ENCODE data around the gene EIPR1. TPM values are rescaled to one million over a fixed set of nuclear protein-coding genes. Genes with fewer than 3 reads are reported as not detected.

The EIPR1 gene
- total RNA-seq, 1 experiment from 2014 or later = 36.9 TPM

GRCh38 chr2:3313781-3314375, 63.7 kb downstream of the EIPR1 start:
- intact Hi-C loops (cut with micrococcal nuclease; ENCODE audit: unreplicated experiment) = no loop called here
- Histone ChIP-seq H3K36me3 (ENCODE audit: control insufficient read depth, insufficient read depth, low read length) (no peaks in the 10 kb centered on the region), H3K4me3 (ENCODE audit: low read depth, low read length) (no peak overlapping the region), H3K4me1 (no peaks in the 10 kb centered on the region), H3K27me3 (replicated peaks; ENCODE audit: control insufficient read depth, insufficient read depth, low read length) (no peaks in the 10 kb centered on the region), H3K9me3 (no peaks in the 10 kb centered on the region)
- ChIA-PET POLR2A (no interaction called here), CTCF (interaction anchor here (1.7 kb wide), 1 partner anchor 10 kb away, joined by 4 read pairs; no protein-coding TSS in a partner anchor)
- BruUV-seq (replicated peaks) = no TSS peak
- Mint-ChIP-seq H3K27ac (ENCODE audit: unreplicated experiment) (no peak overlapping the region), H3K27me3 (ENCODE audit: insufficient read depth, unreplicated experiment) (no peaks in the 10 kb centered on the region), H3K4me3 (ENCODE audit: unreplicated experiment) (no peak overlapping the region), H3K36me3 (ENCODE audit: insufficient read depth, unreplicated experiment) (peaks cover 4% of the 10 kb centered on the region), H3K9me3 (ENCODE audit: unreplicated experiment) (no peaks in the 10 kb centered on the region), H3K4me1 (ENCODE audit: low read depth, unreplicated experiment) (no peaks in the 10 kb centered on the region)
- no peak for DNase-seq
- TF ChIP-seq, protein P1, sequence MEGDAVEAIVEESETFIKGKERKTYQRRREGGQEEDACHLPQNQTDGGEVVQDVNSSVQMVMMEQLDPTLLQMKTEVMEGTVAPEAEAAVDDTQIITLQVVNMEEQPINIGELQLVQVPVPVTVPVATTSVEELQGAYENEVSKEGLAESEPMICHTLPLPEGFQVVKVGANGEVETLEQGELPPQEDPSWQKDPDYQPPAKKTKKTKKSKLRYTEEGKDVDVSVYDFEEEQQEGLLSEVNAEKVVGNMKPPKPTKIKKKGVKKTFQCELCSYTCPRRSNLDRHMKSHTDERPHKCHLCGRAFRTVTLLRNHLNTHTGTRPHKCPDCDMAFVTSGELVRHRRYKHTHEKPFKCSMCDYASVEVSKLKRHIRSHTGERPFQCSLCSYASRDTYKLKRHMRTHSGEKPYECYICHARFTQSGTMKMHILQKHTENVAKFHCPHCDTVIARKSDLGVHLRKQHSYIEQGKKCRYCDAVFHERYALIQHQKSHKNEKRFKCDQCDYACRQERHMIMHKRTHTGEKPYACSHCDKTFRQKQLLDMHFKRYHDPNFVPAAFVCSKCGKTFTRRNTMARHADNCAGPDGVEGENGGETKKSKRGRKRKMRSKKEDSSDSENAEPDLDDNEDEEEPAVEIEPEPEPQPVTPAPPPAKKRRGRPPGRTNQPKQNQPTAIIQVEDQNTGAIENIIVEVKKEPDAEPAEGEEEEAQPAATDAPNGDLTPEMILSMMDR (IDR thresholded peaks at IDR 0.05; ENCODE audit: insufficient read depth in 1 of 2, low read depth in 1 of 2, low read length in 1 of 2, severe bottlenecking in 1 of 2, unreplicated experiment in 1 of 2) = no peak

GRCh38 chr2:3312576-3313345, 64.9 kb downstream of the EIPR1 start:
- no peaks in the 10 kb centered on the region for H3K27me3 ChIP-seq (replicated peaks; ENCODE audit: control insufficient read depth, insufficient read depth, low read length)
- H3K27ac Mint-ChIP-seq (ENCODE audit: unreplicated experiment) = no peak overlapping the region
- TF ChIP-seq, protein P1 (IDR thresholded peaks at IDR 0.05; ENCODE audit: insufficient read depth in 1 of 2, low read depth in 1 of 2, low read length in 1 of 2, severe bottlenecking in 1 of 2, unreplicated experiment in 1 of 2) = no peak
- DNase-seq = no peak
- no peak overlapping the region for H3K4me3 ChIP-seq (ENCODE audit: low read depth, low read length)
- no peaks in the 10 kb centered on the region for H3K4me1 Mint-ChIP-seq (ENCODE audit: low read depth, unreplicated experiment)
- H3K9me3 Mint-ChIP-seq (ENCODE audit: unreplicated experiment) = no peaks in the 10 kb centered on the region
- H3K4me1 ChIP-seq = no peaks in the 10 kb centered on the region
- H3K9me3 ChIP-seq = no peaks in the 10 kb centered on the region
- intact Hi-C loops (cut with micrococcal nuclease; ENCODE audit: unreplicated experiment) = no loop called here
- CTCF ChIA-PET = interaction anchor here (1.7 kb wide), 1 partner anchor 9 kb away, joined by 4 read pairs; no protein-coding TSS in a partner anchor
- H3K27me3 Mint-ChIP-seq (ENCODE audit: insufficient read depth, unreplicated experiment) = no peaks in the 10 kb centered on the region
- H3K4me3 Mint-ChIP-seq (ENCODE audit: unreplicated experiment) = no peak overlapping the region
- no TSS peak for BruUV-seq (replicated peaks)
- POLR2A ChIA-PET = no interaction called here
- H3K36me3 Mint-ChIP-seq (ENCODE audit: insufficient read depth, unreplicated experiment) = no peaks in the 10 kb centered on the region
- H3K36me3 ChIP-seq (ENCODE audit: control insufficient read depth, insufficient read depth, low read length) = no peaks in the 10 kb centered on the region

- intact Hi-C loops (cut with micrococcal nuclease; ENCODE audit: unreplicated experiment) = no loop called here
- Histone ChIP-seq H3K4me1 (no peaks in the 10 kb centered on the region), H3K4me3 (ENCODE audit: low read depth, low read length) (no peak overlapping the region), H3K36me3 (ENCODE audit: control insufficient read depth, insufficient read depth, low read length) (no peaks in the 10 kb centered on the region), H3K27me3 (replicated peaks; ENCODE audit: control insufficient read depth, insufficient read depth, low read length) (no peaks in the 10 kb centered on the region), H3K9me3 (no peaks in the 10 kb centered on the region)
- TF ChIP-seq, protein P1 (IDR thresholded peaks at IDR 0.05; ENCODE audit: insufficient read depth in 1 of 2, low read depth in 1 of 2, low read length in 1 of 2, severe bottlenecking in 1 of 2, unreplicated experiment in 1 of 2) = no peak
- ChIA-PET CTCF (no interaction called here), POLR2A (no interaction called here)
- no peaks in the 10 kb centered on the region for H3K9me3 Mint-ChIP-seq (ENCODE audit: unreplicated experiment)
- BruUV-seq (replicated peaks) = no TSS peak
- no peaks in the 10 kb centered on the region for H3K4me1 Mint-ChIP-seq (ENCODE audit: low read depth, unreplicated experiment)
- H3K27ac Mint-ChIP-seq (ENCODE audit: unreplicated experiment) = no peak overlapping the region
- H3K36me3 Mint-ChIP-seq (ENCODE audit: insufficient read depth, unreplicated experiment) = no peaks in the 10 kb centered on the region
- H3K4me3 Mint-ChIP-seq (ENCODE audit: unreplicated experiment) = no peak overlapping the region
- DNase-seq = no peak
- H3K27me3 Mint-ChIP-seq (ENCODE audit: insufficient read depth, unreplicated experiment) = no peaks in the 10 kb centered on the region
Measured at GRCh38 chr2:3311601-3312000, 66.0 kb downstream of the EIPR1 start.
